Liver (tissue), 9 donors: ENCODE measurements around the gene HOXA3. TPM values are rescaled to one million over a fixed set of nuclear protein-coding genes. Genes with fewer than 3 reads are reported as not detected.

Source experiments
- DNase-seq: peaks from one replicate; pipeline ENCODE4 v3.0.0-alpha.2; 2017; ENCODE audit warnings: low spot score
- H3K27ac ChIP-seq, 2 donors: one replicate each; pipeline ENCODE4 v1.7.0; 2013; ENCODE audit warnings: inconsistent platforms in 2 of 2, low read length in 2 of 2, control low read depth in 1 of 2, low read depth in 1 of 2, mild to moderate bottlenecking in 1 of 2
- H3K27me3 ChIP-seq, 4 donors: one replicate each; pipeline versions ENCODE4 v1.6.1 to v1.7.0; 2013; ENCODE audit warnings: low read length in 3 of 4, inconsistent platforms in 1 of 4, mild to moderate bottlenecking in 1 of 4, moderate library complexity in 1 of 4; ENCODE audit not compliant: control insufficient read depth in 4 of 4, insufficient read depth in 4 of 4
- H3K36me3 ChIP-seq, 4 donors: one replicate each; pipeline versions ENCODE4 v1.6.1 to v1.7.0; 2013; ENCODE audit warnings: low read length in 3 of 4, mild to moderate bottlenecking in 3 of 4, low read depth in 1 of 4, moderate library complexity in 1 of 4; ENCODE audit not compliant: control insufficient read depth in 4 of 4, insufficient read depth in 3 of 4
- H3K4me1 ChIP-seq, 4 donors: one replicate each; pipeline versions ENCODE4 v1.6.1 to v1.7.0; 2013; ENCODE audit warnings: low read length in 3 of 4, mild to moderate bottlenecking in 3 of 4, moderate library complexity in 1 of 4; ENCODE audit not compliant: control insufficient read depth in 4 of 4, insufficient read depth in 4 of 4
- H3K4me3 ChIP-seq, 3 donors: one replicate each; pipeline versions ENCODE4 v1.6.1 to v1.7.0; 2013; ENCODE audit warnings: low read length in 3 of 3, control low read depth in 1 of 3, low read depth in 1 of 3, mild to moderate bottlenecking in 1 of 3
- H3K9ac ChIP-seq, 2 donors: one replicate each; pipeline ENCODE4 v1.7.0; 2013; ENCODE audit warnings: low read length in 2 of 2, mild to moderate bottlenecking in 2 of 2, moderate library complexity in 2 of 2, control low read depth in 1 of 2, low read depth in 1 of 2
- H3K9me3 ChIP-seq, 4 donors: one replicate each; pipeline versions ENCODE4 v1.6.1 to v1.7.0; 2013; ENCODE audit warnings: low read length in 3 of 4; ENCODE audit not compliant: control insufficient read depth in 4 of 4
- CTCF ChIP-seq: fragments of 150-350 bp; IDR thresholded peaks from 2 replicates; pipeline ENCODE4 v1.5.1; 2017; ENCODE audit warnings: improper control_type of control experiment, low read depth, low read length; ENCODE audit not compliant: missing input control
- FOXA2 ChIP-seq: IDR thresholded peaks from 2 replicates; pipeline ENCODE4 v1.6.1; 2016; ENCODE audit warnings: antibody characterized with exemption
- GABPA ChIP-seq, 2 donors: IDR thresholded peaks in 1 of 2; conservative IDR thresholded peaks in 1 of 2; 2 replicates each; pipeline ENCODE4 v1.6.1; 2016; ENCODE audit warnings: antibody characterized with exemption in 2 of 2, mild to moderate bottlenecking in 1 of 2, moderate library complexity in 1 of 2
- HNF4A ChIP-seq, 2 donors: conservative IDR thresholded peaks; 2 replicates each; pipeline ENCODE4 v1.6.1; 2016; ENCODE audit warnings: antibody characterized with exemption in 2 of 2, mild to moderate bottlenecking in 2 of 2
- HNF4G ChIP-seq: IDR thresholded peaks from 2 replicates; pipeline ENCODE4 v1.6.1; 2016; ENCODE audit warnings: antibody characterized with exemption
- MAX ChIP-seq: IDR thresholded peaks from 2 replicates; pipeline ENCODE4 v1.6.1; 2016; ENCODE audit warnings: antibody characterized with exemption
- NR2F2 ChIP-seq: IDR thresholded peaks from 2 replicates; pipeline ENCODE4 v1.6.1; 2016; ENCODE audit warnings: antibody characterized with exemption
- RAD21 ChIP-seq, 2 donors: IDR thresholded peaks; 2 replicates each; pipeline ENCODE4 v1.6.1; 2016; ENCODE audit warnings: antibody characterized with exemption in 2 of 2, mild to moderate bottlenecking in 2 of 2
- REST ChIP-seq: IDR thresholded peaks from 2 replicates; pipeline ENCODE4 v1.6.1; 2016; ENCODE audit warnings: antibody characterized with exemption, mild to moderate bottlenecking
- RXRA ChIP-seq, 2 donors: IDR thresholded peaks; 2 replicates each; pipeline ENCODE4 v1.6.1; 2017 to 2018; ENCODE audit warnings: antibody characterized with exemption in 2 of 2, mild to moderate bottlenecking in 1 of 2
- SP1 ChIP-seq: IDR thresholded peaks from 2 replicates; pipeline ENCODE4 v1.6.1; 2018; ENCODE audit warnings: antibody characterized with exemption, mild to moderate bottlenecking
- ZBTB33 ChIP-seq: IDR thresholded peaks from 2 replicates; pipeline ENCODE4 v1.6.1; 2016; ENCODE audit warnings: antibody characterized with exemption
- WGBS: extraction: QIAGEN DNeasy Blood & Tissue Kit; methylation state at CpG from one replicate; pipeline ENCODE4 v1.1.7; 2013; 5-methylcytosine and 5-hydroxymethylcytosine counted together
- polyA plus RNA-seq, 2 donors: library from polyadenylated mRNA; stranded (reverse) in 1 of 2; unstranded in 1 of 2; fragments of 200-250 nt in 1 of 2; fragments of >200 nt in 1 of 2; fragmentation: Nextera tagmentation in 1 of 2; extraction: Ambion mirVana in 1 of 2; gene quantifications; one replicate each; pipeline versions ENCODE4 v1.2.1 to v1.2.3, GENCODE V29; 2013 to 2015
- total RNA-seq, 2 donors: library from RNA; depleted of rRNA; stranded (reverse); fragments of >200 nt; gene quantifications; one replicate each; pipeline ENCODE4 v1.2.3, GENCODE V29; 2014
- TF ChIP-seq, protein P1 (sequence below): IDR thresholded peaks from 2 replicates; pipeline ENCODE4 v1.6.1; 2016; ENCODE audit warnings: antibody characterized with exemption
- donor health status: healthy.
- donor health status: healthy.
- donor health status: healthy.
- donor health status: healthy.
- donor health status: healthy.

Gene HOXA3
- total and polyA plus RNA-seq, 4 donors = 0.11 to 0.28 (median 0.20) TPM

- Histone ChIP-seq H3K27me3 (peaks cover 10 to 48% (median 24%) of the 10 kb centered on the region in 4 donors), H3K9ac (no peak overlapping the region), H3K4me3 (no peak overlapping the region), H3K9me3 (peaks cover 0 to 6% (median 0%) of the 10 kb centered on the region in 4 donors), H3K4me1 (peaks cover 11 to 34% (median 17%) of the 10 kb centered on the region in 4 donors), H3K27ac (no peak overlapping the region), H3K36me3 (no peaks in the 10 kb centered on the region)
- no peak for TF ChIP-seq MAX
- no peak for TF ChIP-seq HNF4G
- no peak for TF ChIP-seq GABPA (IDR thresholded peaks at IDR 0.05 in 1 of 2, conservative IDR thresholded peaks at IDR 0.05 in 1 of 2)
- no peak for TF ChIP-seq HNF4A (conservative IDR thresholded peaks at IDR 0.05)
- no peak for TF ChIP-seq FOXA2
- TF ChIP-seq, protein P1, sequence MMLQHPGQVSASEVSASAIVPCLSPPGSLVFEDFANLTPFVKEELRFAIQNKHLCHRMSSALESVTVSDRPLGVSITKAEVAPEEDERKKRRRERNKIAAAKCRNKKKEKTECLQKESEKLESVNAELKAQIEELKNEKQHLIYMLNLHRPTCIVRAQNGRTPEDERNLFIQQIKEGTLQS = no peak
- TF ChIP-seq NR2F2 = no peak
- no peak for TF ChIP-seq SP1
- WGBS = 31% methylated on average over 27 of the region's 27 CpGs
- DNase-seq = no peak
These were observed 7.1 kb upstream of the HOXA3 start for GRCh38 chr7:27159266-27160144.

DNA sequence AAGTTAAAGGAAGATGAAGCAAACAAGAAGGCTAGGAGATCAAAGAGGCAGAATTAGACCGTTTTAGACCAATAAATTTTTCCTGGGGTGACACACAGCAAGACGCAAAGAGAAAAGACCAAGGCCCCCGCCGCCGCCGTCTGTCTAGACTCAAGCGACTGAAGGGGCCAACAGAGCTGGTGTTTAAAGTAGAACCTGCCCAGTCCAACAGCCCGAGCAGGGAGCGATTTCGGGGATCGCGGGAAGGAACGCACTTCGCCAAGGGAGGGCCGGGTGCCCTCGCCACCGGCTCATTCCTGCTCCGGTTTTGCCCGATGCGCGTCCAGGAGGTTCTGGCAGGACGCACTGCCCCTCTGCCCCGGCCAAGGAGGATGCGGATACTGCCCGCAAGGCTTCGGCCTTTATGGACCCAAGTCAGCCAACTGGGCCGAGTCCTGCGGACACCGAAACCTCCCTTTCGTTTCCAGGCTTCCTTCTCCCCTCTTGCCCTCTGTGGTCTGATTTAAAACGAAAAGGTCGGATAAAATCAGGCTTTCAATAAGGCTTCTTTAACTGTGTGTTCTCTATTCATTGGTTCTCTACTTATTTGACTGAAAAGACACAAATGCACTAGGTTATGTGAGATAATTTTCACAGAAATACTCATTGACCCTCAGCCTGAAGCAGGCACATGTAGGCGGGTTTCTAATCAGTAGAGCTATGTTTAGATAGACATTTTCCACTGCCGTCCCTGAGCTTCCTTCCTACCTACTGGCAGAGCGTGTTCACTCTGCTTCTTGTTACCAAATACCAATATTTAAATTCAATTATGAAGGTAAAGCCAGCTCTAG, 6.3 kb upstream of the HOXA3 start:
- peaks cover 0 to 5% (median 0%) of the 10 kb centered on the region in 4 donors for H3K9me3 ChIP-seq
- TF ChIP-seq CTCF = no peak
- no peak for TF ChIP-seq SP1
- no peak for TF ChIP-seq GABPA (IDR thresholded peaks at IDR 0.05 in 1 of 2, conservative IDR thresholded peaks at IDR 0.05 in 1 of 2)
- TF ChIP-seq REST = no peak
- TF ChIP-seq ZBTB33 = no peak
- TF ChIP-seq HNF4A (conservative IDR thresholded peaks at IDR 0.05) = no peak
- TF ChIP-seq NR2F2 = no peak
- TF ChIP-seq, protein P1 = no peak
- no peak for TF ChIP-seq RAD21 (IDR thresholded peaks at IDR 0.05)
- no peak for TF ChIP-seq RXRA (IDR thresholded peaks at IDR 0.05)
- H3K27me3 ChIP-seq = peaks cover 14 to 47% (median 28%) of the 10 kb centered on the region in 4 donors
- DNase-seq = no peak
- no peak overlapping the region for H3K9ac ChIP-seq
- H3K4me3 ChIP-seq = no peak overlapping the region
- peaks cover 11 to 30% (median 17%) of the 10 kb centered on the region in 4 donors for H3K4me1 ChIP-seq
- no peak overlapping the region for H3K27ac ChIP-seq
- no peaks in the 10 kb centered on the region for H3K36me3 ChIP-seq
- 14% methylated on average over 35 of the region's 35 CpGs for WGBS
